ENCODE measurements around the gene FDXACB1.

DNA sequence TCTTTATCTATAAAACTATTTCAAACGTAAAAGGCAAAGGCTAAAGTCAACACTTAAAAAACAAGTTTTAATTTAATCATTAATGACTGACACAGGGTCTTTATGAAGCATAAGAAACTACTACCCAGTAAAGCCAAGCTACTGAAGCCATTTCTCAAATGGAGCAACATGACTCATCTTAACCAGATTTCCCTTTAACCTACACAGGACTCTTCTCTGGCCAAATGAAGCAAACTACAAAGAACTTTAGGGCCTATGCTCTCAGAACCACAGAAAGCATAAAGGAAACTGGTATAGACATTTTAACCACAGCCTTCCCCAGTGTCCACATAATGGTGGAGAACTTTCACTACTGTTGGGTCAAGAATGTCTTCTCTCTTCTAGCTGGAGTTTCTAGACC, 42.2 kb downstream of the FDXACB1 start:
- no peak for TF ChIP-seq EZH2 (IDR thresholded peaks at IDR 0.05; ENCODE audit: borderline replicate concordance, low read depth, low read length, severe bottlenecking)
- TF ChIP-seq, protein P1, sequence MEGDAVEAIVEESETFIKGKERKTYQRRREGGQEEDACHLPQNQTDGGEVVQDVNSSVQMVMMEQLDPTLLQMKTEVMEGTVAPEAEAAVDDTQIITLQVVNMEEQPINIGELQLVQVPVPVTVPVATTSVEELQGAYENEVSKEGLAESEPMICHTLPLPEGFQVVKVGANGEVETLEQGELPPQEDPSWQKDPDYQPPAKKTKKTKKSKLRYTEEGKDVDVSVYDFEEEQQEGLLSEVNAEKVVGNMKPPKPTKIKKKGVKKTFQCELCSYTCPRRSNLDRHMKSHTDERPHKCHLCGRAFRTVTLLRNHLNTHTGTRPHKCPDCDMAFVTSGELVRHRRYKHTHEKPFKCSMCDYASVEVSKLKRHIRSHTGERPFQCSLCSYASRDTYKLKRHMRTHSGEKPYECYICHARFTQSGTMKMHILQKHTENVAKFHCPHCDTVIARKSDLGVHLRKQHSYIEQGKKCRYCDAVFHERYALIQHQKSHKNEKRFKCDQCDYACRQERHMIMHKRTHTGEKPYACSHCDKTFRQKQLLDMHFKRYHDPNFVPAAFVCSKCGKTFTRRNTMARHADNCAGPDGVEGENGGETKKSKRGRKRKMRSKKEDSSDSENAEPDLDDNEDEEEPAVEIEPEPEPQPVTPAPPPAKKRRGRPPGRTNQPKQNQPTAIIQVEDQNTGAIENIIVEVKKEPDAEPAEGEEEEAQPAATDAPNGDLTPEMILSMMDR (IDR thresholded peaks at IDR 0.05; ENCODE audit: borderline replicate concordance, extremely low read depth, low read length, poor library complexity, severe bottlenecking), result no peak
